Testis (tissue), 3 donors: ENCODE results near the gene GRB7. TPM values are rescaled to one million over a fixed set of nuclear protein-coding genes. Genes with fewer than 3 reads are reported as not detected.

Experiments used
- DNase-seq: peaks from one replicate; pipeline ENCODE4 v3.0.0-alpha.2; 2019
- H3K27ac ChIP-seq, 2 donors: fragments of 200-600 bp; sonication (generic); one replicate each; pipeline ENCODE4 v1.5.1; 2019
- H3K27me3 ChIP-seq: fragments of 200-600 bp; sonication (generic); one replicate; pipeline ENCODE4 v1.5.1; 2019
- H3K36me3 ChIP-seq: fragments of 200-600 bp; sonication (generic); one replicate; pipeline ENCODE4 v1.5.1; 2017; ENCODE audit warnings: low read depth; ENCODE audit errors: missing control alignments
- H3K4me1 ChIP-seq: fragments of 200-600 bp; sonication (generic); one replicate; pipeline ENCODE4 v1.5.1; 2019
- H3K4me3 ChIP-seq, 2 donors: fragments of 200-600 bp; sonication (generic); one replicate each; pipeline ENCODE4 v1.5.1; 2017 to 2019
- H3K9me3 ChIP-seq: fragments of 200-600 bp; sonication (generic); one replicate; pipeline ENCODE4 v1.5.1; 2017
- CTCF ChIP-seq, 3 experiments: fragments of 450-650 bp in 2 of 3; fragments of 200-600 bp in 1 of 3; sonication (generic) in 1 of 3; IDR thresholded peaks; one replicate each; pipeline ENCODE4 v1.5.1; 2016 to 2019; ENCODE audit warnings: antibody characterized with exemption in 3 of 3, mild to moderate bottlenecking in 2 of 3, moderate library complexity in 1 of 3
- POLR2A ChIP-seq: fragments of 450-650 bp; IDR thresholded peaks from one replicate; pipeline ENCODE4 v1.6.1; 2017; ENCODE audit warnings: antibody characterized with exemption, mild to moderate bottlenecking, moderate library complexity
- WGBS, 2 donors: methylation state at CpG; one replicate each; pipeline ENCODE4 v1.1.5; 2018; 5-methylcytosine and 5-hydroxymethylcytosine counted together
- intact Hi-C: fragments of 100-400 bp; cut with DNase I; formaldehyde crosslinking; loops from one replicate; pipeline ENCODE4 v1.15.1; 2023; ENCODE audit warnings: low total_unique reads
- polyA plus RNA-seq: library from polyadenylated mRNA; stranded (reverse); fragments of 350-450 nt; fragmentation: Illumina TruSeq; extraction: RNeasy Lipid Tissue Mini Kit (QIAGEN cat#74804); gene quantifications from one replicate; pipeline ENCODE4 v1.2.3, GENCODE V29; 2014; ENCODE audit warnings: low read depth, low replicate concordance; ENCODE audit not compliant: insufficient read depth
- total RNA-seq, 2 donors: library from RNA; depleted of rRNA; stranded (reverse); fragments of >200 nt; gene quantifications; one replicate each; pipeline ENCODE4 v1.2.3, GENCODE V29; 2016

The GRB7 gene
- total and polyA plus RNA-seq, 3 donors from 2014 or later: 2.1 to 3.7 (median 2.9) TPM

GRCh38 chr17:39738568-39738901 lies 797 bp downstream of the GRB7 start:
- intact Hi-C loops: no loop called here
- H3K27ac ChIP-seq: no peak overlapping the region

GRCh38 chr17:39738983-39739884 lies 1.5 kb downstream of the GRB7 start:
- DNase-seq: peak; percentile 54
- H3K27ac ChIP-seq: no peak overlapping the region
- no peaks in the 10 kb centered on the region for H3K27me3 ChIP-seq
- intact Hi-C loops: no loop called here
- no peaks in the 10 kb centered on the region for H3K9me3 ChIP-seq
- no peaks in the 10 kb centered on the region for H3K36me3 ChIP-seq
- peak overlapping the region in 1 of 2 donors; percentile 34 for H3K4me3 ChIP-seq
- WGBS, 2 donors: 0 to 2% methylated on average over 26 to 31 of the region's 32 CpGs
- H3K4me1 ChIP-seq: peaks cover 24% of the 10 kb centered on the region
- TF ChIP-seq CTCF (IDR thresholded peaks at IDR 0.05): no peak
- TF ChIP-seq POLR2A: no peak

More at GRCh38 chr17:39738568-39738901, 797 bp downstream of the GRB7 start:
- Histone ChIP-seq H3K36me3 (no peaks in the 10 kb centered on the region), H3K27me3 (no peaks in the 10 kb centered on the region), H3K4me3 (peak overlapping the region in 1 of 2 donors; percentile 34), H3K4me1 (peaks cover 24% of the 10 kb centered on the region), H3K9me3 (no peaks in the 10 kb centered on the region)
- no peak for DNase-seq
- TF ChIP-seq CTCF (IDR thresholded peaks at IDR 0.05) (no peak), POLR2A (no peak)
- 0 to 2% methylated on average over 13 of the region's 13 CpGs for WGBS, 2 donors

- no peak for DNase-seq
Observed at GRCh38 chr17:39739885-39740356, 2.2 kb downstream of the GRB7 start.

GRCh38 chr17:39740357-39741111 lies 2.8 kb downstream of the GRB7 start:
- H3K27ac ChIP-seq: no peak overlapping the region
- 21 to 37% methylated on average over 9 to 16 of the region's 16 CpGs for WGBS, 2 donors
- H3K27me3 ChIP-seq: no peaks in the 10 kb centered on the region
- no peaks in the 10 kb centered on the region for H3K9me3 ChIP-seq
- H3K4me1 ChIP-seq: peaks cover 24% of the 10 kb centered on the region
- intact Hi-C loops: no loop called here
- TF ChIP-seq CTCF (IDR thresholded peaks at IDR 0.05) (no peak), POLR2A (no peak)
- peak; percentile 34 for DNase-seq
- no peaks in the 10 kb centered on the region for H3K36me3 ChIP-seq
- H3K4me3 ChIP-seq: no peak overlapping the region

More at GRCh38 chr17:39739885-39740356, 2.2 kb downstream of the GRB7 start:
- WGBS, 2 donors: 15% methylated on average over 9 of the region's 9 CpGs
- H3K27me3 ChIP-seq: no peaks in the 10 kb centered on the region
- H3K36me3 ChIP-seq: no peaks in the 10 kb centered on the region
- peaks cover 24% of the 10 kb centered on the region for H3K4me1 ChIP-seq
- peak overlapping the region in 1 of 2 donors; percentile 34 for H3K4me3 ChIP-seq
- intact Hi-C loops: no loop called here
- TF ChIP-seq POLR2A: no peak
- no peak for TF ChIP-seq CTCF (IDR thresholded peaks at IDR 0.05)
- H3K27ac ChIP-seq: no peak overlapping the region
- H3K9me3 ChIP-seq: no peaks in the 10 kb centered on the region
